SU-DHL-6 (cell line): Measurements from ENCODE around the gene SERPINA6.

Experiments used
- EZH2phosphoT487 ChIP-seq: fragments of 200-600 bp; sonication (generic), shearing (Covaris generic); conservative IDR thresholded peaks from 2 replicates; pipeline ENCODE4 v1.6.1; 2018; ENCODE audit warnings: mild to moderate bottlenecking, antibody characterized with exemption, low read length, moderate library complexity, mixed read lengths
- TF ChIP-seq, protein P1 (sequence below): fragments of 200-600 bp; sonication (generic); IDR thresholded peaks from one replicate; pipeline ENCODE4 v1.5.1; 2017; ENCODE audit warnings: antibody characterized with exemption, mild to moderate bottlenecking, low read length, moderate library complexity; ENCODE audit not compliant: insufficient read depth, poor library complexity, severe bottlenecking

DNA sequence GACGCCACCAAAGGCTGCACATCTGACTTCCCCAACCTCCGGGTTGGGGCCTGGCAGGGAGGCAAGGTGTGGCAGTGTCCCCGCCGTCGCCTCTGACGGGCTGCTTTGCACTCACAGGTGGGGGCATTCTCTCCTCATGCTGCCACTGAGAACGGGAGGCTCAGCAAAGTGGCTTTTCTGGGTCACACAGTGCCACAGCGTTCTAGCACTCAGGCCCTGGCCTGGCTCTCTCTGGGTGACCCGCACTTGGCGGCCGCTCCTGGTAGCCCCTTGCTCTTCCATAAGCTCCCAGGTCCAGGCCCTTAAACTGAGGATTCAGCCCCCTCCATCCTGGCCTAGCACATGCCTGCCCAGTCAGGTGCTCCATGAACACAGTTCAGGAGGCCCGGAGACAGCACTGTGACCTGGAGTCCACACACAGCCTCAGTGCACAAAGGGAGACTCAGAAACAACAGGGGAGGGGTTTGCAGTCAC is 40.1 kb upstream of the SERPINA6 start:
- no peak for TF ChIP-seq EZH2phosphoT487
- TF ChIP-seq, protein P1, sequence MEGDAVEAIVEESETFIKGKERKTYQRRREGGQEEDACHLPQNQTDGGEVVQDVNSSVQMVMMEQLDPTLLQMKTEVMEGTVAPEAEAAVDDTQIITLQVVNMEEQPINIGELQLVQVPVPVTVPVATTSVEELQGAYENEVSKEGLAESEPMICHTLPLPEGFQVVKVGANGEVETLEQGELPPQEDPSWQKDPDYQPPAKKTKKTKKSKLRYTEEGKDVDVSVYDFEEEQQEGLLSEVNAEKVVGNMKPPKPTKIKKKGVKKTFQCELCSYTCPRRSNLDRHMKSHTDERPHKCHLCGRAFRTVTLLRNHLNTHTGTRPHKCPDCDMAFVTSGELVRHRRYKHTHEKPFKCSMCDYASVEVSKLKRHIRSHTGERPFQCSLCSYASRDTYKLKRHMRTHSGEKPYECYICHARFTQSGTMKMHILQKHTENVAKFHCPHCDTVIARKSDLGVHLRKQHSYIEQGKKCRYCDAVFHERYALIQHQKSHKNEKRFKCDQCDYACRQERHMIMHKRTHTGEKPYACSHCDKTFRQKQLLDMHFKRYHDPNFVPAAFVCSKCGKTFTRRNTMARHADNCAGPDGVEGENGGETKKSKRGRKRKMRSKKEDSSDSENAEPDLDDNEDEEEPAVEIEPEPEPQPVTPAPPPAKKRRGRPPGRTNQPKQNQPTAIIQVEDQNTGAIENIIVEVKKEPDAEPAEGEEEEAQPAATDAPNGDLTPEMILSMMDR, result no peak
